Thoracic aorta (tissue), 2 donors: ENCODE measurements around the gene MAN2C1. TPM values are rescaled to one million over a fixed set of nuclear protein-coding genes. Genes with fewer than 3 reads are reported as not detected.

Experiments used
- ATAC-seq: fragments of 150-250 bp; one replicate; pipeline ENCODE4 v1.8.0; 2017; ENCODE audit warnings: low read depth; ENCODE audit not compliant: insufficient number of reproducible peaks, low FRiP score
- DNase-seq: peaks from one replicate; pipeline ENCODE4 v3.0.0-alpha.2; 2020; ENCODE audit warnings: low spot score
- H3K27ac ChIP-seq, 2 donors: fragments of 200-600 bp; sonication (generic); 1 replicate in 1 of 2; 2 replicates in 1 of 2; pipeline ENCODE4 v1.5.1; 2016; ENCODE audit warnings: mild to moderate bottlenecking in 2 of 2, moderate library complexity in 2 of 2
- H3K27me3 ChIP-seq: fragments of 200-600 bp; sonication (generic); replicated peaks from 2 replicates; pipeline ENCODE4 v1.6.0; 2016; ENCODE audit warnings: mild to moderate bottlenecking; ENCODE audit not compliant: insufficient read depth
- H3K36me3 ChIP-seq: fragments of 200-600 bp; sonication (generic); one replicate; pipeline ENCODE4 v1.5.1; 2016
- H3K4me1 ChIP-seq, 2 donors: fragments of 200-600 bp; sonication (generic); 1 replicate in 1 of 2; 2 replicates in 1 of 2; pipeline versions ENCODE4 v1.5.1 to v1.6.0; 2016; ENCODE audit warnings: low read depth in 2 of 2, mild to moderate bottlenecking in 1 of 2; ENCODE audit not compliant: control insufficient read depth in 1 of 2
- H3K4me3 ChIP-seq: fragments of 200-600 bp; sonication (generic); 2 replicates; pipeline ENCODE4 v1.5.1; 2016; ENCODE audit warnings: mild to moderate bottlenecking
- H3K9me3 ChIP-seq: fragments of 200-600 bp; sonication (generic); 2 replicates; pipeline ENCODE4 v1.5.1; 2016
- CTCF ChIP-seq: fragments of 200-600 bp; sonication (generic); IDR thresholded peaks from one replicate; pipeline ENCODE4 v1.5.1; 2019; ENCODE audit warnings: antibody characterized with exemption
- total RNA-seq, 2 donors: library from RNA; depleted of rRNA; stranded (reverse); fragments of >200 nt; gene quantifications; one replicate each; pipeline versions ENCODE4 v1.1.0 to v1.2.3, GENCODE V29; 2016

The MAN2C1 gene
- total RNA-seq, 2 donors from 2014 or later, result 394 to 471 TPM

DNA sequence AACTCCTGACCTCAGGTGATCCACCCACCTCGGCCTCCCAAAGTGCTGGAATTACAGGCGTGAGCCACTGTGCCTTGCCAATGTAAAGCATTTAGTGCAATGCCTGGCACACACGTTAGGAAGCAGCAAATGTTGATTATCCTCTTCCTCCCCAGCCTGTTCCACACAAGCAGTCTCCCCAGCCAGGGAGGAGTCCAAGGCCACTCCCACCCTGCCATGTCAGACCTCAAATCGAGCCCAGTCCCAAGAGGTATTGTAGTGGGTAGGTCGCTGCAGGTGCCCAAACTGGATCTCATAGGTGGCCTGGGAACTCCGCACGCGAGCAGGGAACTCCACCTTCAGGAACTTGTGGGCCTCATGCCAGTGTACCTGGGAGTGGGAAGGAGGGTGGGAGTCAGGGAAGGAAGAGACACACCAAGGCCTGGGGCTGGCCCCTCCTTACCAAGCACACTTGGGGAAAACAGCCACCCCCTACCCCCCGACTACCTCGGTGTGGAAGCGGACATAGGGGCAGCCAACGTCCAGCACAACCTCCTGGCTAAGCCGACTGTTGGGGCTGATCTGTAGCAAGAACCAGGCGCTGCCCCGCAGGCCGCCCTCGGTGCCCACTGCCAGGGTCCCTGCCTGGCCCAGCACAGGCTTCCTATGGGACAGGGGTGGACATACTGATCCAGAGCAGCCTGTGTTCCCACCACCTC, 10.3 kb downstream of the MAN2C1 start:
- no peak for ATAC-seq
- Histone ChIP-seq H3K27me3 (no peaks in the 10 kb centered on the region), H3K9me3 (no peaks in the 10 kb centered on the region), H3K36me3 (peaks cover 32% of the 10 kb centered on the region), H3K4me1 (no peaks in the 10 kb centered on the region), H3K4me3 (no peak overlapping the region), H3K27ac (no peak overlapping the region)
- DNase-seq, result no peak
- TF ChIP-seq CTCF, result no peak

DNA sequence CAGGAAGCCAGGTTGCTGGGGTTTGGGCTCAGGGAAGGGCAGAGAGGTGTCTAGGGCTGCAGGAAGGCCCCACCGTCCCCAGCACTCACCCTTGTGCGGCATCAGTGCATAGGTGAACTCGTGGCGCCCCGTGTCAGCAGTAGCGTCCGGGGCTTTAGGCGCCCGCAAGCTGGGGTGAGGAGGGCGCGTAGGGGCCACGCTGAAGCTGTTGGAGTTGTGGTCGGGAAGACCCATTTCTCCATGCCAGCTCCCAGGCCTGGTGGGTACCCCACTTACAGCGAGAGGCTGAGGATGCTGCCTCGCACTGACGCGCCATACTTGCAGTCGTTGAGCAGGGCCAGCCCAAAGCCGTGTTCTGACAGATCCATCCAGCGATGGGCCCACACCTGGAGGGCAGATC, 11.9 kb downstream of the MAN2C1 start:
- Histone ChIP-seq H3K4me3 (no peak overlapping the region), H3K9me3 (no peaks in the 10 kb centered on the region), H3K27ac (no peak overlapping the region), H3K4me1 (no peaks in the 10 kb centered on the region), H3K36me3 (peaks cover 20% of the 10 kb centered on the region), H3K27me3 (no peaks in the 10 kb centered on the region)
- DNase-seq (no peak), ATAC-seq (no peak)
- no peak for TF ChIP-seq CTCF

DNA sequence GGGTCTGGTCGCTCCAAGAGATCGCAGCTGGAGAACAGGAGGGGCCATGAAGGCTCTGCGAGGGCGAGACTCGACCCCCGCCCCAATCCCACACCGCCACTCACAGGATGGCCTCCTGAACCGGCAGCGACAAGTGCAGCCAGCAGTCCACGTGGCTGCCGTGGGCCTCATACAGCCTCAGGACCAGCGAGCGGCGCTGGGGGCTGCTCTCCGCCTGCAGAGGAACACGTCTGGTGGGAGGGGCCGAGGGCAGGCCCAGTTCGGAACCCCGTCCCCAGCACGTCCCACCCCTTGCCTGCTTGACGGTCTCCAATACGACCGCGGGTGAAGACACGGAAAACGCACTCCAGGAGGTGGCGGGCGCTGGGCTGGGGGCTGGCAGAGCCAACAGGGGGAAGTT, 12.4 kb downstream of the MAN2C1 start:
- ATAC-seq (no peak), DNase-seq (no peak)
- no peaks in the 10 kb centered on the region for H3K4me1 ChIP-seq
- no peak overlapping the region for H3K4me3 ChIP-seq
- H3K27ac ChIP-seq, result no peak overlapping the region
- H3K36me3 ChIP-seq, result peaks cover 20% of the 10 kb centered on the region
- no peaks in the 10 kb centered on the region for H3K27me3 ChIP-seq
- no peaks in the 10 kb centered on the region for H3K9me3 ChIP-seq
- no peak for TF ChIP-seq CTCF

DNA sequence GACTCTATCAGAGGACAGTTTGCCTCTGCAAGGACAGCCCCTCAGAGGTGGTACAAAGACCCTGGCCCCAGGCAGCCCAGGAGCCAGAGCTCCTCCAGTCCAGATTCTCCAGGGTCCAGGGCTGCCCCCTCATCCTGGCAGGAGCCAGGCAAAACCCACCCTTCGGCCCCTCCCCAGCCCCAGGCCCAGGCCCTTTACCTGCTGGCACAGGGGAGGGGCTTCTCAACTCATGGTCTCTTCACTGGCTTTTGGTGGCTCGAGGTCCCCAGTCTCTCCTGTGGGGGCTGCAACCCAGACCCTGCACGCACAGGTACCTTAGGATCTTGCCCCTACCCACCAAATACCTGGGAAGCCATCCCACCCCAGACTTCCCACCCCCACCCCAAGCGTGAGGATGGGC, 13.0 kb downstream of the MAN2C1 start:
- Histone ChIP-seq H3K9me3 (no peaks in the 10 kb centered on the region), H3K27ac (no peak overlapping the region), H3K4me1 (no peaks in the 10 kb centered on the region), H3K4me3 (no peak overlapping the region), H3K27me3 (no peaks in the 10 kb centered on the region), H3K36me3 (peaks cover 20% of the 10 kb centered on the region)
- no peak for TF ChIP-seq CTCF
- ATAC-seq (no peak), DNase-seq (no peak)

- no peak for ATAC-seq
- H3K36me3 ChIP-seq, result peaks cover 15% of the 10 kb centered on the region
Measured at GRCh38 chr15:75354454-75354853, 14.0 kb downstream of the MAN2C1 start.

More at GRCh38 chr15:75354454-75354853, 14.0 kb downstream of the MAN2C1 start:
- Histone ChIP-seq H3K4me1 (peaks cover 0 to under 1% of the 10 kb centered on the region in 2 donors), H3K9me3 (no peaks in the 10 kb centered on the region), H3K27ac (no peak overlapping the region), H3K27me3 (no peaks in the 10 kb centered on the region), H3K4me3 (no peak overlapping the region)
- TF ChIP-seq CTCF, result no peak
- no peak for DNase-seq
